Measurements from ENCODE around the gene TREM1.
"Not testable (repeated sequence)": the region's sequence is repeated elsewhere in the genome, so short reads cannot be mapped to it uniquely, and the experiment has no call there.

The TREM1 gene

GRCh38 chr6:41257369-41258195, 28.9 kb downstream of the TREM1 start:
- DNase-seq, result no peak

- DNase-seq, result no peak
Observed at GRCh38 chr6:41256383-41256782, 30.1 kb downstream of the TREM1 start.

GRCh38 chr6:41255638-41256246, 30.7 kb downstream of the TREM1 start:
- DNase-seq, result no peak

GRCh38 chr6:41255110-41255509, 31.4 kb downstream of the TREM1 start:
- DNase-seq, result no peak

GRCh38 chr6:41252401-41253169, 33.9 kb downstream of the TREM1 start:
- DNase-seq, result no peak

GRCh38 chr6:41247882-41248705, 38.4 kb downstream of the TREM1 start:
- no peak for DNase-seq

GRCh38 chr6:41247288-41247865, 39.1 kb downstream of the TREM1 start:
- no peak for DNase-seq

- DNase-seq, result not testable (repeated sequence)
Observed at GRCh38 chr6:41246529-41246928, 40.0 kb downstream of the TREM1 start.

GRCh38 chr6:41239467-41240159, 46.9 kb downstream of the TREM1 start:
- no peak for DNase-seq

GRCh38 chr6:41237128-41237527, 49.4 kb downstream of the TREM1 start:
- DNase-seq, result no peak

- DNase-seq, result no peak
Observed at GRCh38 chr6:41236276-41236675, 50.2 kb downstream of the TREM1 start.

- DNase-seq, result no peak
Observed at GRCh38 chr6:41232667-41233066, 53.8 kb downstream of the TREM1 start.

- DNase-seq, result no peak
Observed at GRCh38 chr6:41231246-41231645, 55.2 kb downstream of the TREM1 start.

GRCh38 chr6:41229721-41230120, 56.8 kb downstream of the TREM1 start:
- no peak for DNase-seq

GRCh38 chr6:41228616-41229015, 57.9 kb downstream of the TREM1 start:
- no peak for DNase-seq

- DNase-seq, result no peak
Observed at GRCh38 chr6:41228096-41228495, 58.4 kb downstream of the TREM1 start, which contains the start of gene TREML4. Gene TREML4 (plus strand): TSS chr6:41228349. CDS start chr6:41228428, 79 bp downstream.

GRCh38 chr6:41226752-41227151, 59.7 kb downstream of the TREM1 start:
- no peak for DNase-seq

GRCh38 chr6:41224800-41225199, 61.7 kb downstream of the TREM1 start:
- no peak for DNase-seq

Data from NCI-H1694 (cell line).